Trophoblast cell (in vitro differentiated cells and primary cell): Measurements from ENCODE around the gene COX20.

Experiments used
- DNase-seq, 2 donors: peaks; one replicate each; pipeline ENCODE4 v3.0.0-alpha.2; 2016
- H2AFZ ChIP-seq: 2 replicates; pipeline ENCODE4 v1.6.1; 2013; ENCODE audit warnings: low read length, moderate library complexity, mild to moderate bottlenecking; ENCODE audit not compliant: insufficient read depth, poor library complexity
- H2AK5ac ChIP-seq: 2 replicates; pipeline ENCODE4 v1.6.1; 2013; ENCODE audit warnings: mild to moderate bottlenecking, low read length
- H2BK120ac ChIP-seq: 2 replicates; pipeline ENCODE4 v1.6.1; 2013; ENCODE audit warnings: low read length, mild to moderate bottlenecking, moderate library complexity; ENCODE audit not compliant: insufficient read depth, poor library complexity
- H2BK12ac ChIP-seq: 2 replicates; pipeline ENCODE4 v1.6.1; 2013; ENCODE audit warnings: mild to moderate bottlenecking, low read length, moderate library complexity
- H2BK5ac ChIP-seq: 2 replicates; pipeline ENCODE4 v1.6.1; 2013; ENCODE audit warnings: low read length, low read depth, moderate library complexity, mild to moderate bottlenecking; ENCODE audit not compliant: poor library complexity
- H3K14ac ChIP-seq: 2 replicates; pipeline ENCODE4 v1.6.1; 2013; ENCODE audit warnings: mild to moderate bottlenecking, low read length
- H3K18ac ChIP-seq: 2 replicates; pipeline ENCODE4 v1.6.1; 2013; ENCODE audit warnings: mild to moderate bottlenecking, low read length
- H3K23ac ChIP-seq: 2 replicates; pipeline ENCODE4 v1.6.1; 2013; ENCODE audit warnings: low read length
- H3K27ac ChIP-seq: 2 replicates; pipeline ENCODE4 v1.5.1; 2013; ENCODE audit warnings: low read depth, mild to moderate bottlenecking, inconsistent platforms, low read length, moderate library complexity
- H3K27me3 ChIP-seq: 2 replicates; pipeline ENCODE4 v1.6.1; 2013; ENCODE audit warnings: inconsistent platforms, mild to moderate bottlenecking, low read length, moderate library complexity; ENCODE audit not compliant: insufficient read depth
- H3K36me3 ChIP-seq, 2 experiments: 1 replicate in 1 of 2; 2 replicates in 1 of 2; pipeline ENCODE4 v1.6.1; 2013; ENCODE audit warnings: low read length in 2 of 2, mild to moderate bottlenecking in 2 of 2, moderate library complexity in 1 of 2; ENCODE audit not compliant: insufficient read depth in 2 of 2, control insufficient read depth in 1 of 2
- H3K4ac ChIP-seq: 2 replicates; pipeline ENCODE4 v1.6.1; 2013; ENCODE audit warnings: low read depth, mild to moderate bottlenecking, low read length, moderate library complexity
- H3K4me1 ChIP-seq, 2 experiments: 1 replicate in 1 of 2; 2 replicates in 1 of 2; pipeline ENCODE4 v1.6.1; 2013; ENCODE audit warnings: low read length in 2 of 2, mild to moderate bottlenecking in 2 of 2, moderate library complexity in 1 of 2; ENCODE audit not compliant: insufficient read depth in 2 of 2, control insufficient read depth in 1 of 2
- H3K4me2 ChIP-seq: 2 replicates; pipeline ENCODE4 v1.6.1; 2013; ENCODE audit warnings: inconsistent platforms, mild to moderate bottlenecking, low read length, moderate library complexity
- H3K4me3 ChIP-seq: 2 replicates; pipeline ENCODE4 v1.5.1; 2013; ENCODE audit warnings: mild to moderate bottlenecking, low read depth, low read length, inconsistent platforms
- H3K79me1 ChIP-seq: one replicate; pipeline ENCODE4 v1.6.1; 2013; ENCODE audit warnings: low read length
- H3K79me2 ChIP-seq: 2 replicates; pipeline ENCODE4 v1.6.1; 2013; ENCODE audit warnings: low read length, mild to moderate bottlenecking; ENCODE audit not compliant: control insufficient read depth, insufficient read depth, poor library complexity
- H3K9ac ChIP-seq: 2 replicates; pipeline ENCODE4 v1.6.1; 2013; ENCODE audit warnings: mild to moderate bottlenecking, low read length
- H3K9me3 ChIP-seq: 2 replicates; pipeline ENCODE4 v1.6.1; 2013; ENCODE audit warnings: low read depth, mild to moderate bottlenecking, control low read depth, inconsistent platforms, low read length; ENCODE audit not compliant: insufficient read depth
- H4K12ac ChIP-seq: 2 replicates; pipeline ENCODE4 v1.6.1; 2013; ENCODE audit warnings: low read depth, mild to moderate bottlenecking, low read length, moderate library complexity
- H4K8ac ChIP-seq: 2 replicates; pipeline ENCODE4 v1.6.1; 2013; ENCODE audit warnings: low read depth, mild to moderate bottlenecking, low read length, moderate library complexity
- H4K91ac ChIP-seq: one replicate; pipeline ENCODE4 v1.6.1; 2013; ENCODE audit warnings: low read depth, mild to moderate bottlenecking, low read length, moderate library complexity
- WGBS: extraction: QIAGEN DNeasy Blood & Tissue Kit; methylation state at CpG from one replicate; pipeline ENCODE4 v1.1.7; 2013; ENCODE audit warnings: missing lambda C conversion rate; ENCODE audit not compliant: insufficient read length, insufficient coverage; ENCODE audit errors: extremely low coverage; 5-methylcytosine and 5-hydroxymethylcytosine counted together

Gene COX20

GRCh38 chr1:244841273-244841927 lies 5.9 kb downstream of the COX20 start:
- no peak overlapping the region for H2BK5ac ChIP-seq
- H2AK5ac ChIP-seq, result no peak overlapping the region
- H3K4me2 ChIP-seq, result no peak overlapping the region
- no peak overlapping the region for H4K8ac ChIP-seq
- no peak overlapping the region for H3K27ac ChIP-seq
- no peaks in the 10 kb centered on the region for H3K4me1 ChIP-seq
- no peak overlapping the region for H3K14ac ChIP-seq
- no peak overlapping the region for H3K4me3 ChIP-seq
- no peaks in the 10 kb centered on the region for H3K27me3 ChIP-seq
- peaks cover 13 to 25% of the 10 kb centered on the region in 2 experiments for H3K36me3 ChIP-seq
- H2BK12ac ChIP-seq, result no peak overlapping the region
- WGBS, result no CpG with 5 or more reads among the region's 9 CpGs
- H4K91ac ChIP-seq, result no peak overlapping the region
- no peak overlapping the region for H3K4ac ChIP-seq
- no peaks in the 10 kb centered on the region for H3K79me2 ChIP-seq
- H3K18ac ChIP-seq, result no peak overlapping the region
- no peaks in the 10 kb centered on the region for H3K79me1 ChIP-seq
- no peaks in the 10 kb centered on the region for H3K9me3 ChIP-seq
- H3K23ac ChIP-seq, result no peak overlapping the region
- H2AFZ ChIP-seq, result no peak overlapping the region
- no peak overlapping the region for H2BK120ac ChIP-seq
- H4K12ac ChIP-seq, result no peak overlapping the region
- H3K9ac ChIP-seq, result no peak overlapping the region
- DNase-seq, result no peak

- H2AK5ac ChIP-seq, result no peak overlapping the region
- H3K4ac ChIP-seq, result no peak overlapping the region
- no peak overlapping the region for H2BK5ac ChIP-seq
- H3K9ac ChIP-seq, result no peak overlapping the region
- H3K4me3 ChIP-seq, result no peak overlapping the region
- no peak overlapping the region for H3K23ac ChIP-seq
- DNase-seq, result peak in 1 of 2 donors; percentile 32
- H2BK120ac ChIP-seq, result no peak overlapping the region
- H4K8ac ChIP-seq, result no peak overlapping the region
- no peaks in the 10 kb centered on the region for H3K79me1 ChIP-seq
- peaks cover 13 to 26% of the 10 kb centered on the region in 2 experiments for H3K36me3 ChIP-seq
- H4K91ac ChIP-seq, result no peak overlapping the region
- no peak overlapping the region for H2AFZ ChIP-seq
- no peak overlapping the region for H2BK12ac ChIP-seq
- no peak overlapping the region for H4K12ac ChIP-seq
- no CpG with 5 or more reads among the region's 6 CpGs for WGBS
- H3K14ac ChIP-seq, result no peak overlapping the region
- no peak overlapping the region for H3K4me2 ChIP-seq
- H3K79me2 ChIP-seq, result no peaks in the 10 kb centered on the region
- no peaks in the 10 kb centered on the region for H3K9me3 ChIP-seq
- H3K4me1 ChIP-seq, result no peaks in the 10 kb centered on the region
- H3K27ac ChIP-seq, result no peak overlapping the region
- H3K27me3 ChIP-seq, result no peaks in the 10 kb centered on the region
- no peak overlapping the region for H3K18ac ChIP-seq
Measured at GRCh38 chr1:244843148-244843978, 7.9 kb downstream of the COX20 start.

- H3K4ac ChIP-seq, result no peak overlapping the region
- no peak overlapping the region for H4K12ac ChIP-seq
- H3K9me3 ChIP-seq, result no peaks in the 10 kb centered on the region
- H3K27me3 ChIP-seq, result no peaks in the 10 kb centered on the region
- H2BK120ac ChIP-seq, result no peak overlapping the region
- WGBS, result no CpG with 5 or more reads among the region's 13 CpGs
- H3K14ac ChIP-seq, result no peak overlapping the region
- no peak overlapping the region for H3K9ac ChIP-seq
- H2AFZ ChIP-seq, result no peak overlapping the region
- H2BK12ac ChIP-seq, result no peak overlapping the region
- H3K4me3 ChIP-seq, result no peak overlapping the region
- peaks cover 13 to 26% of the 10 kb centered on the region in 2 experiments for H3K36me3 ChIP-seq
- no peak overlapping the region for H3K18ac ChIP-seq
- no peak overlapping the region for H3K4me2 ChIP-seq
- no peaks in the 10 kb centered on the region for H3K79me1 ChIP-seq
- H4K8ac ChIP-seq, result no peak overlapping the region
- H4K91ac ChIP-seq, result no peak overlapping the region
- H3K23ac ChIP-seq, result no peak overlapping the region
- no peak overlapping the region for H2BK5ac ChIP-seq
- no peak for DNase-seq
- H3K4me1 ChIP-seq, result no peaks in the 10 kb centered on the region
- no peak overlapping the region for H3K27ac ChIP-seq
- no peak overlapping the region for H2AK5ac ChIP-seq
- H3K79me2 ChIP-seq, result no peaks in the 10 kb centered on the region
Measured at GRCh38 chr1:244844155-244845121, 9.0 kb downstream of the COX20 start.

- Histone ChIP-seq H2AFZ (no peak overlapping the region), H3K27me3 (no peaks in the 10 kb centered on the region), H3K4me2 (no peak overlapping the region), H3K9ac (no peak overlapping the region), H3K23ac (no peak overlapping the region), H4K12ac (no peak overlapping the region), H3K4me1 (no peaks in the 10 kb centered on the region), H3K79me1 (no peaks in the 10 kb centered on the region), H3K79me2 (no peaks in the 10 kb centered on the region), H3K18ac (no peak overlapping the region), H2BK120ac (no peak overlapping the region), H4K91ac (no peak overlapping the region), H2BK12ac (no peak overlapping the region), H3K4me3 (no peak overlapping the region), H3K36me3 (peaks cover 15 to 23% of the 10 kb centered on the region in 2 experiments), H2AK5ac (no peak overlapping the region), H3K9me3 (no peaks in the 10 kb centered on the region), H2BK5ac (no peak overlapping the region), H4K8ac (no peak overlapping the region), H3K27ac (no peak overlapping the region), H3K4ac (no peak overlapping the region), H3K14ac (no peak overlapping the region)
- DNase-seq, result no peak
- no CpG with 5 or more reads among the region's 6 CpGs for WGBS
Measured at GRCh38 chr1:244846653-244847052, 11.2 kb downstream of the COX20 start.
